Measurements from ENCODE around the gene KCNA10.
"Not testable (repeated sequence)": the region's sequence is repeated elsewhere in the genome, so short reads cannot be mapped to it uniquely, and the experiment has no call there.

KCNA10 gene

GRCh38 chr1:110525249-110525595, 6.2 kb upstream of the KCNA10 start:
- DNase-seq (ENCODE audit: low spot score in 2 of 2), result no peak
- Mint-ChIP-seq H3K4me1 (no peaks in the 10 kb centered on the region), H3K9me3 (no peaks in the 10 kb centered on the region), H3K27me3 (peaks cover 54% of the 10 kb centered on the region), H3K4me3 (no peak overlapping the region), H3K27ac (ENCODE audit: low read depth) (no peak overlapping the region), H3K36me3 (ENCODE audit: insufficient read depth) (no peaks in the 10 kb centered on the region)
- ATAC-seq (replicated peaks; ENCODE audit: extremely low read depth, poor library complexity, severe bottlenecking), result no peak

- Mint-ChIP-seq H3K4me1 (no peaks in the 10 kb centered on the region), H3K27ac (ENCODE audit: low read depth) (no peak overlapping the region), H3K4me3 (no peak overlapping the region), H3K9me3 (no peaks in the 10 kb centered on the region), H3K36me3 (ENCODE audit: insufficient read depth) (no peaks in the 10 kb centered on the region), H3K27me3 (peaks cover 48% of the 10 kb centered on the region)
- no peak for ATAC-seq (replicated peaks; ENCODE audit: extremely low read depth, poor library complexity, severe bottlenecking)
- peak in 1 of 2 donors; percentile 23 for DNase-seq (ENCODE audit: low spot score in 2 of 2)
Observed at GRCh38 chr1:110524311-110525248, 5.6 kb upstream of the KCNA10 start.

DNA sequence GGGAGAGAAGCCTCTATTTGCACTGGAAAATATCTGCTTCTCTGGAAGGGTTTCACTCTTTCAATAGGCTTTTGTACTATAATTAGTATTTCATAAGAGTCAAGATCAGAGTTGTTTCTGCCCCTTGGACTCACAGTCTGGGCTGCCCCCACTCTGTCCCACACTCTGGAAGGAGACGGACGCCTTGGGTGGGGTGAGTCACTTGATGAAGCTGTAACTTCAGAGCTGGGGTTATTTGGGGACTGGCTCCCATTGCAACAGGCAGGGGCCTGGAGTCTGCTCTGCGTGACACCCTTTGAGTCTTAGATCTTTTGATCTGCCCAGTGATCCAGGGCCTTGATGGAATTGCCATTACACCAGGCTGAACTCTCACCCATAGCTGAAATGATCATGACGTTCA, 4.0 kb upstream of the KCNA10 start:
- Mint-ChIP-seq H3K27ac (ENCODE audit: low read depth) (no peak overlapping the region), H3K4me3 (no peak overlapping the region), H3K9me3 (no peaks in the 10 kb centered on the region), H3K27me3 (peaks cover 33% of the 10 kb centered on the region), H3K4me1 (no peaks in the 10 kb centered on the region), H3K36me3 (ENCODE audit: insufficient read depth) (no peaks in the 10 kb centered on the region)
- ATAC-seq (replicated peaks; ENCODE audit: extremely low read depth, poor library complexity, severe bottlenecking), result no peak
- no peak for DNase-seq (ENCODE audit: low spot score in 2 of 2)

DNA sequence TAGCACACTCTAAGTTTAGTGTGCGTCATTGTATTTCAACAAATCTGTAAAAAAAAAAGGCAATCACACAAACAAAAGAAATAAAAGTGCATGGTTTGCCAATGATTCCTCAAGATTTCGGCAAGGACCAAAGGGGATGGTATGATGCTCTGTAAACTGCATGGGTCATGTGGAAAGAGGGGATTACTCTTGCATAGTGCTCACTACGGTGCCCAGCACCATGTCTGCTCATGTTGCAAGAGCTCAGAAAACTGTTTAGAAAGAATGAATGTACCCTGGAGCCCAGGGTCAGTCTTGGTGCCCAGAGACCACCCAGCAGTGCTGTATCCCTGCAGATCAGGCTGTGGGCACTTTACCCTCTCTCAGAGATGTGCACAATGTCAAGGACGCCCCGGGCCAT, 3.6 kb upstream of the KCNA10 start:
- Mint-ChIP-seq H3K27me3 (peaks cover 35% of the 10 kb centered on the region), H3K4me3 (no peak overlapping the region), H3K27ac (ENCODE audit: low read depth) (no peak overlapping the region), H3K4me1 (no peaks in the 10 kb centered on the region), H3K9me3 (no peaks in the 10 kb centered on the region), H3K36me3 (ENCODE audit: insufficient read depth) (no peaks in the 10 kb centered on the region)
- ATAC-seq (replicated peaks; ENCODE audit: extremely low read depth, poor library complexity, severe bottlenecking) (no peak), DNase-seq (ENCODE audit: low spot score in 2 of 2) (no peak)

- no peaks in the 10 kb centered on the region for H3K9me3 Mint-ChIP-seq
- no peak overlapping the region for H3K4me3 Mint-ChIP-seq
- no peaks in the 10 kb centered on the region for H3K36me3 Mint-ChIP-seq (ENCODE audit: insufficient read depth)
- DNase-seq (ENCODE audit: low spot score in 2 of 2), result no peak
- no peak overlapping the region for H3K27ac Mint-ChIP-seq (ENCODE audit: low read depth)
- H3K4me1 Mint-ChIP-seq, result no peaks in the 10 kb centered on the region
- H3K27me3 Mint-ChIP-seq, result peaks cover 42% of the 10 kb centered on the region
- no peak for ATAC-seq (replicated peaks; ENCODE audit: extremely low read depth, poor library complexity, severe bottlenecking)
Observed at GRCh38 chr1:110520827-110521226, 1.9 kb upstream of the KCNA10 start.

DNA sequence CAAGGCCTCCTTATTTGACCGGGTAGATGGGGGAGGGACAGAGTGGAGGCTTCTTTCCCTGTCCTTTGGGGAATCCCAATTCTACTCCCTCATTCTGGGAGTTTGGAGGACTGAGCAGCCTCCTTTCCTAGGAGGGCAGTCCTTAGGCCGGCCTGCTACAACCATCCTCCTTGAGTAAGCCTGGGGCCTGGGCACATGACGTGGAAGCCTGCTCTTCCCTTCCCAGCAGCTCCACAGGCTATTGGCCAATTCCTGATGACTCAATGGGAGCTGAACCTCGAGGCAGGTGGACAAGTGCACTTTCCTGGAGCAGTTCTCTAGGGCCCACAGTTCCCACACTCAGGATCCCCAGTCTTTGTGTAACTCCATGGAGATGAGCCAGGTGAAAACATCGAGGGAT, 3.1 kb downstream of the KCNA10 start:
- DNase-seq (ENCODE audit: low spot score in 2 of 2), result no peak
- no peaks in the 10 kb centered on the region for H3K36me3 Mint-ChIP-seq (ENCODE audit: insufficient read depth)
- no peaks in the 10 kb centered on the region for H3K9me3 Mint-ChIP-seq
- no peaks in the 10 kb centered on the region for H3K4me1 Mint-ChIP-seq
- no peak overlapping the region for H3K27ac Mint-ChIP-seq (ENCODE audit: low read depth)
- peaks cover 13% of the 10 kb centered on the region for H3K27me3 Mint-ChIP-seq
- H3K4me3 Mint-ChIP-seq, result no peak overlapping the region
- ATAC-seq (replicated peaks; ENCODE audit: extremely low read depth, poor library complexity, severe bottlenecking), result no peak

DNA sequence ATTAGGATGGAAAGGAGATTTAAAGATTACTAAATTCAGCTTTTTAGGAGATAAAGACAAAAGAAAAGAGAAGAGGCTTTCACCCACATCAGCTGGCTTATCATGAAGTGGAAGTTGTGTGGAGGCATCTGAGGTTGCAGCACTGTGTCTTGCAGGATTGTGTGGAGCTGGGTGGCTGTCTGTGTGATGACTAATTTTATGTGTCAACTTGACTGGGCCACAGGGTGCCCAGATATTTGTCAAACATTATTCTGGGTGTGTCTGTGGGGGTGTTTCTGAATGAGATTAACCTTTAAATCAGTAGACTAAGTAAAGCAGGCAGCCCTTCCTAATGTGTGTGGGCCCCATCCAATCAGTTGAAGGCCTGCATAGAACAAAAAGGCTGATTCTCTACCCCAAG, 3.9 kb downstream of the KCNA10 start:
- DNase-seq (ENCODE audit: low spot score in 2 of 2) (no peak), ATAC-seq (replicated peaks; ENCODE audit: extremely low read depth, poor library complexity, severe bottlenecking) (no peak)
- H3K4me1 Mint-ChIP-seq, result no peaks in the 10 kb centered on the region
- no peaks in the 10 kb centered on the region for H3K9me3 Mint-ChIP-seq
- H3K27ac Mint-ChIP-seq (ENCODE audit: low read depth), result no peak overlapping the region
- peaks cover 13% of the 10 kb centered on the region for H3K27me3 Mint-ChIP-seq
- H3K4me3 Mint-ChIP-seq, result no peak overlapping the region
- H3K36me3 Mint-ChIP-seq (ENCODE audit: insufficient read depth), result no peaks in the 10 kb centered on the region

GRCh38 chr1:110513511-110513910, 5.5 kb downstream of the KCNA10 start:
- Mint-ChIP-seq H3K27ac (ENCODE audit: low read depth) (no peak overlapping the region), H3K9me3 (no peaks in the 10 kb centered on the region), H3K27me3 (peaks cover 19% of the 10 kb centered on the region), H3K36me3 (ENCODE audit: insufficient read depth) (no peaks in the 10 kb centered on the region), H3K4me1 (no peaks in the 10 kb centered on the region), H3K4me3 (no peak overlapping the region)
- DNase-seq (ENCODE audit: low spot score in 2 of 2), result no peak
- no peak for ATAC-seq (replicated peaks; ENCODE audit: extremely low read depth, poor library complexity, severe bottlenecking)

DNA sequence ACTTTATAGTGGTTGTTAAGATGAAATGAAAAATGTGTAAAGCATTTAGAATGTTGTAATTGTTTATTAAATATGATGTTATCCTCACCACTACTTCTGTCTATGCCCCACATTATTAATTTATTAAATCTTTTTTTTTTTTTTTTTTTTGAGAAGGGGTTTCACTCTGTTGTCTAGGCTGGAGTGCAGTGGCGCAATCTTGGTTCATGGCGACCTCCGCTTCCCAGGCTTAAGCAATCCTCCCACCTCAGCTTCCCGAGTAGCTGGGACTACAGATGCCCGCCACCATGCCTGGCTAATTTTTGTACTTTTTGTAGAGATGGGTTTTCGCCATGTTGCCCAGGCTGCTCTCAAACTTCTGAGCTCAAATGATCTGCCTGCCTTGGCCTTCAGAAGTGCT, 7.5 kb downstream of the KCNA10 start:
- Mint-ChIP-seq H3K9me3 (no peaks in the 10 kb centered on the region), H3K27ac (ENCODE audit: low read depth) (no peak overlapping the region), H3K4me1 (no peaks in the 10 kb centered on the region), H3K27me3 (peaks cover 16% of the 10 kb centered on the region), H3K36me3 (ENCODE audit: insufficient read depth) (no peaks in the 10 kb centered on the region), H3K4me3 (no peak overlapping the region)
- ATAC-seq (replicated peaks; ENCODE audit: extremely low read depth, poor library complexity, severe bottlenecking) (no peak), DNase-seq (ENCODE audit: low spot score in 2 of 2) (no peak)

- not testable (repeated sequence) for H3K9me3 Mint-ChIP-seq; DNase-seq (ENCODE audit: low spot score in 2 of 2); ATAC-seq (replicated peaks; ENCODE audit: extremely low read depth, poor library complexity, severe bottlenecking); H3K4me3 Mint-ChIP-seq; H3K4me1 Mint-ChIP-seq; H3K36me3 Mint-ChIP-seq (ENCODE audit: insufficient read depth); H3K27ac Mint-ChIP-seq (ENCODE audit: low read depth)
- H3K27me3 Mint-ChIP-seq, result peaks cover 16% of the 10 kb centered on the region
Observed at GRCh38 chr1:110510921-110511320, 8.1 kb downstream of the KCNA10 start.

GRCh38 chr1:110509655-110510054, 9.3 kb downstream of the KCNA10 start:
- ATAC-seq (replicated peaks; ENCODE audit: extremely low read depth, poor library complexity, severe bottlenecking) (no peak), DNase-seq (ENCODE audit: low spot score in 2 of 2) (no peak)
- Mint-ChIP-seq H3K36me3 (ENCODE audit: insufficient read depth) (no peaks in the 10 kb centered on the region), H3K4me1 (no peaks in the 10 kb centered on the region), H3K9me3 (no peaks in the 10 kb centered on the region), H3K4me3 (no peak overlapping the region), H3K27ac (ENCODE audit: low read depth) (no peak overlapping the region), H3K27me3 (peaks cover 22% of the 10 kb centered on the region)

DNA sequence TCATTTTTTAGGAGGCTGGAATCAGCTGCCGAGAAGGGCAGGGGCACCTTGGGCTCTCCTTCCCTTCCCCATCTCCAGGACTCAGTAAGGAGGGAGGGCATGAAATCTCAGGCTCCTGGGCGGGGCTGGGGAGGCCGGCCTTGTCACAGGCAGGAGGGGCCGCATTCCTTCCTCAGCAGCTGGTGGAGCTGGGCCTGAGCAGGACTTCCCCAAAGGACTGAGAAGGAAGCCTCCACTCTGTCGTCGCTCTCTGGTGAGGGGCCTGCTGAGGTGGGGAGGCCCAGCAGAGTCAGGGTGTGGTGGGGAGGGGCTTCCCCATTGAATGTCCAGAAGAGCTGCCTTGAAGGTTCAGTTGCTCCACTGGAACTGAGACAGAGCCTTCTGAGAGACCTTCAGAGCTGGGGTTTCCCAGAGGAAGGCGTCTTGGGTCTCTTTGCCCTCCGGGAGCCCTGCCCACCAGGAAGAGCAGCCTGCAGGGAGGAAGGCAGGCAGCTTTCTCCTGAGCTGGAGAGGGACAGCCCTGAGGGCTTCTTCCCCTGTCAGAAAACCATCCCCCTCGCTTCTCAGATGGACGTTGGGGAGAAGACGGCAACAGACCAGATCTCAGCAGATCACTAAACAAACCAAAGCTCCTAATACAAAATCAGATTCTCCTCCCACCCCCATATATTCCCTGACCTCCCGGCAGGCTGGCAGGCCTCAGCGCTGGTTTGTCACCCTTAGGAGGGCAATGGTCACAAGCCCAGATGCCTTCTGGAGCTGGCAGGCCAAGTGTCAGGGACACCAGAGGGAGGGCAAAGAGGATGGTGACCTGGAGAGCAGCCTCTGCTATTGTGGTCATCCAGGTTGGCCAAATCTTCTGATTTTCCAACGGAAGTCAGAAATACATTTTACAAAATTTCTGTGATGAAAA, 10.7 kb downstream of the KCNA10 start:
- ATAC-seq (replicated peaks; ENCODE audit: extremely low read depth, poor library complexity, severe bottlenecking) (no peak), DNase-seq (ENCODE audit: low spot score in 2 of 2) (no peak)
- H3K27ac Mint-ChIP-seq (ENCODE audit: low read depth), result no peak overlapping the region

DNA sequence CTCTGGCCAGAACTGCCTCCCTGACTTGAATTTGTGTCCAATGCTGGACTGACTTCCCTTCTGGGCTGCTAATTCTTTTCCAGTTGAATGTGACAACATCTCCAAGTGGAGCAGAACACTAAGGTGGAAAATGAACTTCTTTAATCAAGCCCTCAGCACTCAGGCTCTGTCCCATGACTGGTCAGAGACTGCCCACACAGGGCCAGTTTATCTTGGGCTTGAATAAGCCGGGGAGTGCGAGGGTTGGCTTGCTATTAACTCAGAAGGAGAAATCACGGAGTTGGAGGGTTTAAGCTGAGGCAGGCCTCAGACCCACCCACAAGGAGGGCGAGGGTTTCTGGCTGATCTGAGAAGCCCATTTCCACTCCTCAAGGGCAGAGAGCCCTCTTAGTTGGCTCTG, 12.4 kb downstream of the KCNA10 start:
- Mint-ChIP-seq H3K36me3 (ENCODE audit: insufficient read depth) (no peaks in the 10 kb centered on the region), H3K27ac (ENCODE audit: low read depth) (no peak overlapping the region)

More for the DNA sequence above, 10.7 kb downstream of the KCNA10 start:
- Mint-ChIP-seq H3K36me3 (ENCODE audit: insufficient read depth) (no peaks in the 10 kb centered on the region), H3K4me1 (no peaks in the 10 kb centered on the region), H3K27me3 (peaks cover 34% of the 10 kb centered on the region), H3K4me3 (no peak overlapping the region), H3K9me3 (no peaks in the 10 kb centered on the region)

More for the DNA sequence above, 12.4 kb downstream of the KCNA10 start:
- Mint-ChIP-seq H3K4me1 (no peaks in the 10 kb centered on the region), H3K4me3 (no peak overlapping the region), H3K27me3 (peaks cover 51% of the 10 kb centered on the region), H3K9me3 (no peaks in the 10 kb centered on the region)
- ATAC-seq (replicated peaks; ENCODE audit: extremely low read depth, poor library complexity, severe bottlenecking) (no peak), DNase-seq (ENCODE audit: low spot score in 2 of 2) (no peak)
